Muscle of arm (tissue), 12 donors: ENCODE data around the gene SMAD9. TPM values are rescaled to one million over a fixed set of nuclear protein-coding genes. Genes with fewer than 3 reads are reported as not detected.
"Not testable (repeated sequence)": the region's sequence is repeated elsewhere in the genome, so short reads cannot be mapped to it uniquely, and the experiment has no call there.

ENCODE experiments used
- DNase-seq: peaks from one replicate; pipeline ENCODE4 v3.0.0-alpha.2; 2013
- polyA plus RNA-seq, 12 donors: library from polyadenylated mRNA; unstranded; fragments of 120-200 nt; gene quantifications; one replicate each; pipeline ENCODE4 v1.2.1, GENCODE V29; 2013; ENCODE audit not compliant: insufficient read length in 12 of 12

The SMAD9 gene
- polyA plus RNA-seq, 12 donors: 12.9 to 21.0 (median 18.5) TPM; not detected in 1

DNA sequence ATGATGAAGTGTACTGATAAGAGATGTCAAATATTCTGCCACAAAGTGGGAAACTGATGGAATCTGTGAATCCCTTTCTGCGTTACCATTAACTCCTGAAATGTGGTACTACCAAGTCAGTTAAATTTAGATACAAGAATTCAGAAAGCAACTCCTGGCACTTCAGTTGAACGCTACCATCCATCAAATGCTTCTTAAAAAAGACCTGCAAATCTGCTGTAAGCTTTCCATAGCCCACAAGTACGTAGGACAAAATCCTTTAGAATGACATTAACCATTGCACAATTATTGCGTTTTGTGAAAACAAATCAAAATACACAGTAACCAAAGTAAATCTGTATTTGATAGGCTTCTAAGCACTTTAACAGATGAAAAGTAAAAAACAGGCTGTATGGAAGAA is 5.4 kb downstream of the SMAD9 start:
- no peak for DNase-seq

DNA sequence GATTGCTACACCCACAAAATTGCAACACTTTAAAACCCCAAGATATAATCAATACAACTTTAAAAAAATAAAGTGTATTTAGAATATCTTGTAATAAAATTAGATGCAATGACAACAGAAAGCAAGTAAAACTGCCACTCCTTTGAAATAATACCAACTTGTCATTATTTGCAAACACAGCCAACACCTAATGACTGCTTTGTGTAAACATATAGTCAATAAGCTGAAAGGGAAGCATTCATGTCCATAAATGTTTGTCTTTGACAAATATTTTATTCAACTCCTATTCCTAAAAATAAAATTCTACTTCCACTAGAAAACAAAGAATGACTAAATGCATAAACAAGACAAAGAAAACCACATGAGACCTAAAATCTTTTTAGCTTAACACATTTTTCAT is 6.6 kb downstream of the SMAD9 start:
- no peak for DNase-seq

DNA sequence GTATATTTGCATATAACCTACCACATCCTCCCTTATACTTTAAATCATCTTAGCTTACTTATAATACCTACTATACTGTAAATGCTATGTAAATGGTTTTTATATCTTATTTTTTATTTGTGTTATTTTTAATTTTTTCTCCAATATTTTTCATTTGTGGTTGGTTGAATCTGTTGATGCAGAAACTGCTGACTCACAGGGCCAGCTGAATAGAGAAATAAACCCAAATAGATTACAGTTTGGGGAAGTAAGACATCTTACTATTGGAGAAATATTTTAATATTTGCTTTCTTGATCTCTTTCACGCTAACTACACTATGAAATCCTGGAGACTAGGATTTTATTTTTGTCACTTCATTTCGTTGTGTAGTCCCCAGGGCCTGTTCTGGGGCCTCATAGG is 7.1 kb downstream of the SMAD9 start:
- DNase-seq: no peak

DNA sequence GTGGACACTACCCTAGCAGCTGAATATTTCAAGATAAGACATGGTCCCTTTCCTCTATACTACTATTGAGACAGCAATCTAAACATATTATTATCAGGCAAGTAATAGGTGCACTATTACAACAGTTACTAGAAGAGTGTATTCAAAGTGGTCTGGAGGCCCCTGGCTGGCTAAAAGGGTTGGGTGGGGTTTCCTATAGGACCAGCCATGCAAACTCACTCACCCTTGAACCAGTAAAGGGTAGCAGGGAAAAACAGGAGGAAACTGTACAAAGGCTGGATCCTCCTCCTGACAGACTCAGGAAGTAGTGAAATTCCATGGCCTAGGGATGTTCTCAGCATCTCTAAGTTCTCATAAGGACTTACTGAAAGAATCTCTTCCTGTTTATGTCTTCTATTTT is 7.7 kb downstream of the SMAD9 start:
- no peak for DNase-seq

DNA sequence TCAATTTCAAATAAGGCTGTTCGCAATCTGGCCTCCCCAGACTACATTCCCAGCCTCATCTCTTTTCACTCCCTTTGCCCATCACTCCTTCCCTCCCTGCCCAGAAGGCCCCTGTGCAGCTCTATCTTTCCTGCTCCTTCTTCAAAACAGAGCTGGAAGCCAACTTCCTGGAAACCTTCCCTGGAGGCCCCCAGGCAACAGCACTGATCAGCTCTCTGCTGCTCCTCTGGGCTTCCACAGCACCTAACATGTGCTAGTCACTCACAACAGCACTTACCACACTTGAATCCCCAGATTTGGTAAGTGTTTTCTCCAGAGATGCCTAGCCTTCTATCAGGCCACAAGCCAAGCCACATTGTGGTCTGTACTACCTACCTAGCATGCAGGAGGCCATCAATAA is 9.5 kb downstream of the SMAD9 start:
- DNase-seq: no peak

DNA sequence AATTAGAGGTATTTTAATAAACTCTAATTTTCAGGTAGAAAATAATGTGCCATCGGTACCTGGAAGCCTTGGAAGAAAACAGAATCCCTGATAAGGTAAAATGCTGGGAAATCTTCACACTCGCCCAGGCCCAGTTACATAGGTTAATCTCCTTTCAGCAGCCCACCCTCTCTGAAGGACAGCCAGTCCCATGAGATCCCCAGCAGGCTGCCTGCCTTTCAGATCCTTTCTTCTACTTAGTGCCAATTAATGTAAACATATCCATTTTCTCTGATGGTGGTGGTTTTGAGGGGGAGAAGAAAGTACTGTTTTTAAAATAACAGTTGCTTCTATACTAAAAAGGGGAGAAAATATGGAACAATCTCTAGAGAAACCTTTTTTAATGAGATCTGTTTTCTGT is 12.2 kb downstream of the SMAD9 start:
- no peak for DNase-seq

DNA sequence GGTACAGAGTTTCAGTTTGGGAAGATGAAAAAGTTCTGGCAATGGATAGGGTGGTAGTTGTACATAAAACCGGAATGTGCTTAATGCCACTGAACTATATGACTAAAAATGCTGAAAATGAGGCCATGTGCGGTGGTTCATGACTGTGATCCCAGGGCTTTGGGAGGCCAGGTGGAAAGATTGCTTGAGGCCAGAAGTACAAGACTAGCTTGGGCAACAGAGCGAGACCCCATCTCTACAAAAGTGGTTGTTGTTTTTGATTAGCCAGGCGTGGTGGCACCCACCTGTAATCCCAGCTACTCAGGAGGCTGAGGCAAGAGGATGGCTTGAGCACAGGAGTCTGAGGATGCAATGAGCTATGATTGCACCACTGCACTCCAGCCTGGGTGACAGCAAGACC is 12.8 kb downstream of the SMAD9 start:
- no peak for DNase-seq

DNA sequence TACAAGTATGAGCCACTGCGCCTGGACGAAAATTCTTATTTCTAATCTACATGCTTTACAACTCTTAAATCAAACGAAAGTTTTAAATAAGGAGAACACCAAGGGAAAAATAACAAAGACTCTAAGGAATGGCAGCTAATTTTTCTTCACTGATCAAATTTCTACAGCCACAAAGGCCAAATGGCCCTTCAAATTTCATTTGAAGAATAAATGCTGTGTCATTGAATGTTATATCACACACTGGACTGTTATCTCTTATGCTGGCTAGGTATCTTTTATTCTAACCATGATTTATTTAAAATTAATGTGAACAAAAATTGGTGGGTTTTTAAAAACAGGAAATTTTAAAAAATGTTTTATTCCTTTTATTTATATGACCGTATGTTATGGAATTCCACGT is 14.1 kb downstream of the SMAD9 start:
- DNase-seq: no peak

DNA sequence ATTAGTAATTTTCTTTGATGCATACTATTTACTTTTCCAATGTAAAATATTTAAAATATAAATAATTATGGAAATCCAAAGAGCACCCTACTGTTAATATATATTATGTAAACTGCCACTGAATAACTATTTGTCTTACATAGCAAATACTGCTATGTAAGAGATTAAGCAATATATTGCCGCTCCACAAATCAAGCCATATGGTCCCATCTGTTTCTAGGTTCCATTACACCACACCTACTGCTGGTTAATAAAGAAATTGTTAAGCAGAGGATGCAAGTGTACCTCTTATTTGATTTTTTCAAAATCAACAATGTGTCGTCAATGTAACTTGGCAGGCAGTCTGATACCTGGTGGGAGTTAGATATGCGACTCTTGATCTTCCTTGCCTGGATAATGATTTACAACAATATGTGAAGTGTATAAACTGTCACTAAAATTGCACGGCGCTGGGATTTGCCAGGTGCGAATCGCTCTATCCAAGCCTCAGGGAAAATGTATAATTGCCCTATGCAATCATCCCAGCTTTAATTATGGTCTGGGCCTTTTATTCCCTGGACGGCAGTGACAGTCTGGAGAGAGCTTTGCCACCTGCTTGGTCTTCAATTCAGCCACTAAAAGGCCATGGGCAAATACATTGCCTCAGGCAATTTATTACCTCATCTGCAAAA is 16.0 kb downstream of the SMAD9 start:
- no peak for DNase-seq

DNA sequence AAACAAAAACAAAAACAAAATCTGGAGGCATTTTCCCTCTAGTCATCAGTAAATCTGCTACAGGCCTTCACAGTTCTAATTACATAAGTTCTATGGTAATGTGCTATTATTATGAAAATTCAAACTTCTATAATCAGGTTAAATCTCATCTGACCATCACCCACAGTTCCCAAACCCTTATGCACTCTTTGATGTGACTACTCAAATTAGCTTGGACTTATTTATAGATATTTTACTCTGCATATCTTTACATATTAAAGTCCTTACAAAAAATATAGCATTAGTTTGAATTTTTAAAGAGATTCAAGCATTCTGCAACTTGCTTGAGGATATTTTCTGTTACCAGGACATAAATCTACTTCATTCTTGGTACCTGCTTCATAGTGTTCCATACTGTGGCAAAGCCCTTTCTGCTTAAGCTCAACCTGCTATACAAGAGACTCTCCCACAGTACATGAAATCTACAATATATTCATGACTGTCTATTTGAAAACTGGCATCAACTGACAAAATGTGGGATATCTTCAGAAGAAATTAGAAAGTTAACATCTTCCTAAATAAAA is 22.9 kb downstream of the SMAD9 start:
- no peak for DNase-seq

DNA sequence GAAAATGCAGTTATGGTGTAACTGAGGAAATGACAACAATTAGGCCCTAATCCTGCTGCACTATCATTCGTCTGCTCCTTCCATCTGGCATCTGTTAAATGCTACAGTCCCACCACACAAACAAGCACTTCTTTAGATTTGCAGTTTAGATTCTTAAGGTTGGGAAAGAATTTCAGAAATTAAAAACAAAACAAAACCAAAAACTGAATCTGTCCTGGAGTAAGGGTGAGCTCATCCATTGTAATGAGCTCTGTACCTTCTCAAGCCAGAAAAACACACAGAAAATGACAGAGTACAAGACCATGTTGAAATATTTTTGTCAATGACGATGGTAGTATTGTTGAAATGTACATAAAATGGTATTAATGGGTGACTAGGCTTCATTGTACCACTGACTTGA is 28.3 kb downstream of the SMAD9 start:
- DNase-seq: no peak

DNA sequence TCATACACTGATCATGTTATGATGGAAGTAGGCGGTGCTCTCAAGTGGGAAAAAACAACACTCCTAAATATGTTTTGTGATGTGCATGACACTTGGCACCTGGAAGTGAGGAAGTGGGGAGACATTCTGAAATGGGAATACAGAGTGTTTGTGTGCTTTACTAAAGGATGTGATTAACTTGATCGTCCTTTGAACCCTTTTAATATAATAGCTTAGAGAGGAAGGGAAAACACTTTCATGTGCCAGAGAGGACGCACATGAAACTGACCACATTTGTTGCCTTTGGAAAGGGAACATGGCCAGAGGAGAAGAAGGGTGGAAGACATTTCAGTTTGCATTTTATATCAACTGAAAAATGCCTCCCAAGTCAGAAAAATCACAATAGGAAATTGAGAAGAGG is 31.4 kb downstream of the SMAD9 start:
- DNase-seq: no peak

DNA sequence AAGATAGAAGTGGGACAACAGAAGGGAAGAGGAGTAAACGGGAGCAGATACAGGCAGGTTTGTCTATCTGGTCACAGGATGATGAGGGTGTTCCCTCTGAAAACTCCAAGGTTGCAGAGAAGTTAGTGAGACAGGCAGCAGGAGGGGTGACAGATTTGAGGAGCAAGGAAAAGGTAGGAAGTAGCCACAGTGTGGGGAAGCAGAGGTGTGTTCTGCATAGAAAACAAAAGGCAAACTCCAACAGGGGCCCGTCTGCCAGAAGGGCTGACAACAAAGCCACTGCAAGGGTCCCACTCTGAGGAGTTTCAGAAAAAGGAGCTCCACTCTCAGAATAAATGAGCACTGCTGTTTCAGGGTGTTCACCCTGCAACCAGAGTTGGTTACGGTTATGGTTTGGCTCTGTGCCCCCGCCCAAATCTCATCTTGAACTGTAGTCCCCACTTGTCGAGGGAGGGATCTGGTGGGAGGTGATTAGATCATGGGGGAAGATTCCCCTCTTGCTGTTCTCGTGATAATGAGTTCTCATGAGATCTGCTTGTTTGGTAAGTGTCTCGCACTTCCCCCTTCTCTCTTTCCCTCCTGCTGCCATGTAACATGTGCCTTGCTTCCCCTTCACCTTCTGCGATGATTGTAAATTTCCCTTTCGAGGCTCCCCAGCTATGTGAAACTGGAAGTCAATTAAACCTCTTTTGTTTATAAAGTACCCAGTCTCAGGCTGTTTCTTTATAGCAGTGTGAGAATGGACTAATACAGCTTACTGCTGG is 32.1 kb downstream of the SMAD9 start:
- no peak for DNase-seq

DNA sequence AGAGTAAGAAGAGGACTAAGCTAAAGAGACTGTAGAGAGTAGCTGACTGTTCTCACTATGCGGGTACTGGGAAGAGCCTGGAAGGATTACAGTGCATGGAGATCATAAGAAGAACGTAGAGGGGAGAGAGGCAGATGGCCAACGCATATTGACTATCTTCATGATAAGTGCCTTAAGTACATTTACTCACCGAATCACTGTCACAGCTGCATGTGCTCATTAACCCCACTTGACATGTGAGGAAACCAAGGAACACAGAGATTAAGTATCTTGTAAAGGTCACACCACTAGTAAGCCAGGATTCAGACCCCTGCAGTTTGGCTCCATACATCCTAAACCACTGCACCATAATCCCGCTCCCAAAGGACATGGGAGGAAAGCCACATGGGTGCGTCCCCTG is 34.1 kb downstream of the SMAD9 start:
- DNase-seq: no peak

DNA sequence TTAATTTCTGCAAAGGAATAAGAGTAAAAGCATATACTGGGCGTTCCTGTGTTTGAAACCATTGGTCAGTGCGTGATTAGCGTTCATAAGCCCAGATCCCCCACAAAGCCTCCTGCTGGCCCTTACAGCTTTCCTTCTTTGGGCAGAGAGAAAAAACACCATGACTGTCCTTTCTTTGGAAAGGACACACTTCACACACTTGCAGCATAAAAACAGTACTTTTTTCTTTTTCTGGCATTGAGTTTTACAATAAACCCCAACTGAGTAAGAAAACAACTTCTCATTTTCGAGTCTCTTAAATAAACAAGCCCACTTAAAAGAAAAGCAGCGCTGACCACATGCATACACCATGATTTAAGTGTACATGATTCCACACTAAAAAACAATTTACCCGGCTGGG is 35.8 kb downstream of the SMAD9 start:
- DNase-seq: no peak

DNA sequence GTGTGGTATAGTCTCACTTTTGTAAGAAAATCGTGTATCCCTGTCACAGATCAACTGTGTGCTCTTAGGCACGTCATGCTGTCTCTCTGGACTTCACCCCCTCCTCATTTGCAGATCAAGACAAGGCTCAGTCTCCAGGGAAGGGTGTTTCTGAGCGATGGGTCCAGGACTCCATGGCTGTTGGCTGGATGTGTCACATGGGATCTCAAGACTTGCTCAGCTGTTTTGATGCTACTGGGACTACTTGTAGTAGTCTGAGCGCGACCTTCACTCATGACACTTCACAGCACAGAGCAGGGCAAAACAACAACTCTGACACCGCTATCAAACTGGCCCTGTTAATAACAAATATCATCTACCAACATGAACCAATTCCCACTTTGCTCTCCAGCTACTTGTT is 36.2 kb downstream of the SMAD9 start:
- DNase-seq: no peak

DNA sequence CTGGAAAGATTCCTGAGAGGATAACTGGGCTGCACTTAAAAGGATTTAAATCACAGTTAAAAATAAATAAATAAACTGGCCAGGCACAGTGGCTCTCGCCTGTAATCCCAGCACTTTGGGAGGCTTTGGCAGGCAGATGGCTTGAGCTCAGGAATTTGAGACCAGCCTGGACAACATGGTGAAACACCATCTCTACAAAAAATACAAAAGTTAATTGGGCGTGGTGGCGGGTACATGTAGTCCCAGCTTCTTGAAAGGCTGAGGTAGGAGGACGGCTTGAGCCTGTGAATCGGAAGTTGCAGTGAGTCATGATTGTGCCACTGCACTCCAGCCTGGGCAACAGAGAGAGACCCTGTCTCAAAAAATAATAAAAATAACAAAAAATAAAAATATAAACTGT is 36.6 kb downstream of the SMAD9 start:
- DNase-seq: not testable (repeated sequence)

DNA sequence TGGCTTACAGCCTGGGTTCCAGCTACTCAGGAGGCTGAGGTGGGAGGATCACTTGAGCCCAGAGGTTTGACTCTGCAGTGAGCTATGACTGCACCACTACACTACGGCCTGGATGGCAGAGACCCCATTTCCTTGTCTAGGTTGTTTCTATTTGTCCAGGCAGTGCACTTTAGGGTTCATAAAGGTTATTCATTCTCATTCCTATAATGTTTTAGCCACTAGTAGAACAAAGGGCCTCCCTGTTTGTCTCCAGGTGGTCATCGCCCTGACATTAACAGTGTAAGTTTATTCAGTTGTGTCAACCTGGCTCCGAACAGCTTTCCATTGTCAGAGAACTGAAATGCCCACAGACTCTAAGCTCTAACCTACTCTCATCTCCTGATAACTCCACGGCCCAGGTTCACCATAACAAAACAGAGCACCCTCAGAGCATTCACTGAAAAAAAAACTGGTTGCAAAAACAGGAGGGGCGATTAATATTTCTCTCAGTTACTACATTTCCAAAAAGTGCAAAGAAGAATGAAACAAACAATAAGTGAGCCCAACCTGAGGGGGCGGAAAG is 37.1 kb downstream of the SMAD9 start:
- DNase-seq: no peak

DNA sequence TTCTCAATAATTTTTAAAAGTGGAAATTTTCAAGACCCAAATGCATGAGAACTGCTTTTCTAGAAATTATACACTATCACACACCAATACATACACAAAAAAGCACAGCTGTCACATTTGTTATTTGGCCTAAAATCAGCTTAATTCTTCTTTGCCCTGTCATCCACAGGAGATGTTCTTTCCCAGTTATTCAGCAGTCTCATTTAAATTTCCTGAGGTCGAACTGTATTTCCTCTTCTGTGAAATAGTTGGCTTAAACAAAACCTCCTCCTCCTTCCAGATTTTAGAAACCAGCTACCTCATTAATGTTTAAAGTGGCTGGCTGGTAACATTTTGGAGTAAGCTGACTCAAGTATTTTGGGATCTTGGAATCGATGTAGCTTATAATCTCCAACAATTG is 39.1 kb downstream of the SMAD9 start:
- no peak for DNase-seq

DNA sequence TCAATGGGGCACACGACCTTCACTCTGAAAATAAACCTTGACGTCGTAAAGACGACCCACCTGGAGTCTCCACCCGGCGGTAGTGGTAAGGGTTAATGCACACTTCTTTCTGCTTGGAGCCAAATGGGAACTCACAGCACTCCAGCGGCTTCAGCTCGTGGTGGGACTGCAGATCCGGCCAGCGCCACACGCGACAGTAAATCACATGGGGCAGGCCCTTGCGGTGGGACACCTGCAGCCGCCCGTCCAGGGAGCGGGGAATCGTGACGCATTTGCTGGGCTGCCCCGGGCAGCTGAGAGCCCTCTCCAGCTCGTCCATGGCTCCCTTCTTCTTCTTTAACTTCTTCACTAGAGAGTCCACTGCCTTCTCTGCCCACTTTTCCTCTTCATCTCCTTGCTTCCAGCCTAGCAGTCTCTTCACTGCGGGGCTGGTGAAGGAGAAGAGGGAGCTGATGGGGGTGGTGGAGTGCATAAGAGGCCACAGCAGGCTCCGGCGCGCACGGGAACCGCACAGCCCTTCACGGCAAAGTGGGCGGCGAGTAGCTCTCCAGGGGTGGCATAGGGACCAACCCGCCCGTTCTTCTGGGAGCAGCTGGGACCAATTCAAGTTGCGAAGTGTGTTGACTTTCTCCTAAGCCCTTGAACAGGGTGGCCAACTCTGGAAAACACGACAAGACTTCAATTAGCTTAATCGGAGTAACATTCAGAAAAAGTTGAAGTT is 40.7 kb downstream of the SMAD9 start:
- DNase-seq: no peak

DNA sequence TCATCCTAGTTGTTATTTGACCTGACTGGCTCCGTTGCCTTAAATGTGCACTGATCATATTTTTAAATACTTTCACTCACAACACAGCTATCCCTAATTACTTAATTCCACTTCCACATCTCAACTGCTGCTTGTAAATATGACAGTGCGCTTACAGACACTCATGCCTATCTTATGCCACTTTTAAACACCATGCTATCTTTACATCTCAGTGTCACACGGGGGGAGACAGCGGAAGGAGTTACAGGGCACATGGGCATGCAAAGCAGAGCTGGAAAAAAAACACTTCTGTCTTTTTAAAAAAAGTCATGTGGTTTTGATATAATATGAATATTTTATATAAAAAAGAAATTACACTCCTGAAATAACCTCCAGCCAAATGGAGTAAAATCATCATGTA is 44.1 kb downstream of the SMAD9 start:
- DNase-seq: no peak

DNA sequence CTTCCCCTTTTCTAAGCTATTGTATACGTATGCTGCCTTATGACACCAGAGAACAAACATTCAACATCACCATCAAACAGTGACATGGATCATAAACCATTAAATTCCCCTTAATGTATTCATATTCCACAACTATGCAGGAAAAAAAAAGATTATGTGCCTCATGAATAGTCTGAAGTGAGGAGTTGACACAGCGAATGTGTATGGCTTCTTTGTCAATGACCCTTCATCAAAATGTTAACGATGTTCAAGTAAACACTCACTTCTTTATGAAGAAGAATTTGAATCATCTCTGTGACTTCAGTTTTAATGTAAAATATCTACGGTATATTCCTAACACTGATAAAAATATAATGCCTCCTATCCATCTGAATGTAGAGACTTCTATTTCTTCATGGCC is 44.6 kb downstream of the SMAD9 start:
- DNase-seq: no peak

DNA sequence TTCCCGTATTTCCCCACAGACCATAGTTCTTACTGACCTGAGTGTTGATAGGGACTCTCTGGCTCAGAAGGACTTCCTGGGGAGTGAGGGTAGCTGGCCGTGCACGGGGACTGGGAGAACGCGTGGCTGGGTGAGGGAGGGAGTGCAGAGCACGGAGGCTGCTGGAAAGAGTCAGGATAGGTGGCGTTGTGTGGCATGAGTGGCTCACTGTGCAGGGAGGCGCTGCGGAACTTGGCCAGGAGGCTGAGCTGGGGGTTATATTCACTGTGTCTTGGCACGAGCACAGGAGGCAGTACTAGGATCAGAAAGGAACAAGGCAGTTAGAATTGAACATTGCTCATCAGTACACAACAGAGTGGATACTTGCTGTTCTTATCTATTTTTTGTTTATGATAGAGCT is 47.4 kb downstream of the SMAD9 start:
- DNase-seq: no peak
